Peyer's patch (tissue), 4 donors: ENCODE data around the gene KIF18A. TPM values are rescaled to one million over a fixed set of nuclear protein-coding genes. Genes with fewer than 3 reads are reported as not detected.

Source experiments
- DNase-seq, 3 donors: peaks; one replicate each; pipeline ENCODE4 v3.0.0-alpha.2; 2017 to 2019
- H3K27ac ChIP-seq, 4 donors: fragments of 200-600 bp; sonication (generic); one replicate each; pipeline ENCODE4 v1.5.1; 2016 to 2019
- H3K27me3 ChIP-seq, 2 donors: fragments of 200-600 bp; sonication (generic); one replicate each; pipeline ENCODE4 v1.5.1; 2019
- H3K36me3 ChIP-seq, 3 donors: fragments of 200-600 bp; sonication (generic); one replicate each; pipeline ENCODE4 v1.5.1; 2016 to 2019
- H3K4me1 ChIP-seq, 4 donors: fragments of 200-600 bp; sonication (generic); one replicate each; pipeline ENCODE4 v1.5.1; 2016 to 2019
- H3K4me3 ChIP-seq, 4 donors: fragments of 200-600 bp; sonication (generic); 1 replicate in 3 of 4; 2 replicates in 1 of 4; pipeline ENCODE4 v1.5.1; 2016 to 2019; ENCODE audit warnings: mild to moderate bottlenecking in 1 of 4
- H3K9me3 ChIP-seq, 4 donors: fragments of 200-600 bp; sonication (generic); one replicate each; pipeline ENCODE4 v1.5.1; 2016 to 2019; ENCODE audit warnings: mild to moderate bottlenecking in 1 of 4
- CTCF ChIP-seq, 6 experiments: fragments of 450-650 bp in 4 of 6; fragments of 200-600 bp in 2 of 6; sonication (generic) in 1 of 6; IDR thresholded peaks; one replicate each; pipeline ENCODE4 v1.5.1; 2017 to 2019; ENCODE audit warnings: antibody characterized with exemption in 6 of 6, mild to moderate bottlenecking in 3 of 6, moderate library complexity in 1 of 6
- POLR2A ChIP-seq, 2 donors: fragments of 450-650 bp; IDR thresholded peaks; one replicate each; pipeline ENCODE4 v1.5.1; 2017; ENCODE audit warnings: antibody characterized with exemption in 2 of 2, mild to moderate bottlenecking in 2 of 2, moderate library complexity in 2 of 2
- total RNA-seq, 4 donors: library from RNA; depleted of rRNA; stranded (reverse); fragments of >200 nt; gene quantifications; one replicate each; pipeline ENCODE4 v1.1.0, GENCODE V29; 2016

KIF18A gene
- total RNA-seq, 4 donors from 2014 or later: 0.94 to 9.1 (median 3.1) TPM

GRCh38 chr11:28133146-28133545 lies 25.2 kb upstream of the KIF18A start:
- Histone ChIP-seq H3K36me3 (peaks cover 0 to 17% (median 0%) of the 10 kb centered on the region in 3 donors), H3K4me1 (no peaks in the 10 kb centered on the region), H3K4me3 (no peak overlapping the region), H3K9me3 (no peaks in the 10 kb centered on the region), H3K27ac (no peak overlapping the region), H3K27me3 (no peaks in the 10 kb centered on the region)
- DNase-seq: no peak
- TF ChIP-seq CTCF (IDR thresholded peaks at IDR 0.05) (no peak), POLR2A (IDR thresholded peaks at IDR 0.05) (no peak)

- Histone ChIP-seq H3K27ac (no peak overlapping the region), H3K36me3 (peaks cover 0 to 17% (median 0%) of the 10 kb centered on the region in 3 donors), H3K9me3 (no peaks in the 10 kb centered on the region), H3K4me3 (no peak overlapping the region), H3K4me1 (no peaks in the 10 kb centered on the region), H3K27me3 (no peaks in the 10 kb centered on the region)
- DNase-seq: no peak
- TF ChIP-seq CTCF (IDR thresholded peaks at IDR 0.05) (no peak), POLR2A (IDR thresholded peaks at IDR 0.05) (no peak)
Measured at GRCh38 chr11:28132548-28132947, 24.6 kb upstream of the KIF18A start.

- Histone ChIP-seq H3K27ac (no peak overlapping the region), H3K27me3 (no peaks in the 10 kb centered on the region), H3K4me1 (no peaks in the 10 kb centered on the region), H3K9me3 (no peaks in the 10 kb centered on the region), H3K4me3 (no peak overlapping the region), H3K36me3 (no peaks in the 10 kb centered on the region)
- TF ChIP-seq POLR2A (IDR thresholded peaks at IDR 0.05) (no peak), CTCF (IDR thresholded peaks at IDR 0.05) (no peak)
- no peak for DNase-seq
Measured at GRCh38 chr11:28123151-28123581, 15.2 kb upstream of the KIF18A start.

- no peak for TF ChIP-seq CTCF (IDR thresholded peaks at IDR 0.05)
- no peak for TF ChIP-seq POLR2A (IDR thresholded peaks at IDR 0.05)
- H3K4me1 ChIP-seq: no peaks in the 10 kb centered on the region
- H3K4me3 ChIP-seq: no peak overlapping the region
- no peaks in the 10 kb centered on the region for H3K27me3 ChIP-seq
- DNase-seq: no peak
- no peak overlapping the region for H3K27ac ChIP-seq
- peaks cover 0 to 18% (median 0%) of the 10 kb centered on the region in 3 donors for H3K36me3 ChIP-seq
- H3K9me3 ChIP-seq: no peaks in the 10 kb centered on the region
Measured at GRCh38 chr11:28117712-28118111, 9.8 kb upstream of the KIF18A start.

GRCh38 chr11:28114731-28115130 lies 6.8 kb upstream of the KIF18A start:
- Histone ChIP-seq H3K4me1 (peaks cover 0 to 9% (median 0%) of the 10 kb centered on the region in 4 donors), H3K4me3 (no peak overlapping the region), H3K36me3 (peaks cover 0 to 18% (median 0%) of the 10 kb centered on the region in 3 donors), H3K27me3 (no peaks in the 10 kb centered on the region), H3K27ac (no peak overlapping the region), H3K9me3 (no peaks in the 10 kb centered on the region)
- no peak for DNase-seq
- TF ChIP-seq CTCF (IDR thresholded peaks at IDR 0.05) (no peak), POLR2A (IDR thresholded peaks at IDR 0.05) (no peak)

- no peak for DNase-seq
- H3K27me3 ChIP-seq: no peaks in the 10 kb centered on the region
- peaks cover 0 to 15% (median 0%) of the 10 kb centered on the region in 4 donors for H3K4me1 ChIP-seq
- peaks cover 0 to 18% (median 0%) of the 10 kb centered on the region in 3 donors for H3K36me3 ChIP-seq
- no peaks in the 10 kb centered on the region for H3K9me3 ChIP-seq
- TF ChIP-seq CTCF (IDR thresholded peaks at IDR 0.05): no peak
- H3K4me3 ChIP-seq: no peak overlapping the region
- H3K27ac ChIP-seq: no peak overlapping the region
Measured at GRCh38 chr11:28114116-28114515, 6.2 kb upstream of the KIF18A start.
